Inflammatory macrophage treated with lipopolysaccharide for 4 hours (primary cell): ENCODE data around the gene LRRC9.
"Not testable (repeated sequence)": the region's sequence is repeated elsewhere in the genome, so short reads cannot be mapped to it uniquely, and the experiment has no call there.

Experiments
- DNase-seq: peaks from one replicate; pipeline ENCODE4 v3.0.0-alpha.2; 2020

The LRRC9 gene

DNA sequence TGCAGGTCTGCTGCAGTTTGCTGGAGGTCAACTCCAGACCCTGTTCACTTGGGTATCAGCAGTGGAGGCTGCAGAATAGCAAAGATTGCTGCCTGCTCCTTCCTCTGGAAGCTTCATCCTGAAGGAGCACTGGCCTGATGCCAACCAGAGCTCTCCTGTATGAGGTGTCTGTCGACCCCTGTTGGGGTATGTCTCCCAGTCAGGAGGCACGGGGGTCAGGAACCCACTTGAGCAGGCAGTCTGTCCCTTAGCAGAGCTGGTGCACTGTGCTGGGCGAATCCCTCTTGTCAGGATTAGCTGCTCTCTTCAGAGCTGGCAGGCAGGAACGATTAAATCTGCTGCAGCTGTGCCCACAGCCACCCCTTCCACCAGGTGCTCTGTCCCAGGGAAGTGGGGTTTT lies 37.9 kb downstream of the LRRC9 start:
- not testable (repeated sequence) for DNase-seq

DNA sequence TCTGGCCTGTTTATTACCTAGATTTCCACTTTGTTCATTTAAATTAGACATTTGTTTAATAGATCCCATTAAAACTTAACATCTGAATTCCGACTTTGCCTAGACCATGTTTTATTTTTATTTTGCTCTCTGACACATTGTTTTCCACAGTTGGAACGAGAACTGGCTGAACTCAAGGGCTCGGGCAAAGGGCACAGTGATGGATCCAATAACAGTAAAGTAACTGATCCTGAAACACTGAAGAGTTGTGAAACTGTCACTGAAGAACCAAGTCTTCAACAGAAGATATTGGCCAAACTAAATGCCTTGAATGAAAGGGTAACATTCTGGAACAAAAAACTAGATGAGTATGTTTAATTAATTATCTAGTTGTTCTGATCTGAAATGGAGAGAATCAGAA lies 39.7 kb downstream of the LRRC9 start:
- no peak for DNase-seq

DNA sequence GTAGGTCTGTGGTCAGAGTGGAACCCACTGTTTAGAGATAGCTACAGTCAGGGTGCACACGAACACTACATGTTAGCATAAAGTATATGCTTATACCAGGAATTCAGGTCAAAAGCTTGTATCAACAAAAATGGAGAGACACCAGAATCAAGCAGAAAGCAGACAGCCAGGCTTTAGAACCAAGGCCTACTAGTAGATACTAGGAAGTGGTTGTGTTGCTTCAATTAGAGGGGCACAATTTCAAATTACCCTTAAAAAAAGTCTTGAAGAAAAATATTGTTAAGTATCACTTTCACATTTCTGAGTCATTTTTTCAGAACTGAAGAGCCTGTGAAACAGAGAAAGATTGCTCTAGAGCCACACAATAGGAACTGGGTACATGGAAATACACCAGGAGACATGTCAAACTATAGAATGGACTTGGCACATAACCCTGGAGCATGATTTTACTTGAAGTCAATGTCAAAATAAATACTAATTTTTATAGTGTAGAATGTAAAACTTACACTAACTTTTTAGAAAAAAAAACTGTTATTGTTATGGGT lies 41.6 kb downstream of the LRRC9 start:
- DNase-seq = no peak

DNA sequence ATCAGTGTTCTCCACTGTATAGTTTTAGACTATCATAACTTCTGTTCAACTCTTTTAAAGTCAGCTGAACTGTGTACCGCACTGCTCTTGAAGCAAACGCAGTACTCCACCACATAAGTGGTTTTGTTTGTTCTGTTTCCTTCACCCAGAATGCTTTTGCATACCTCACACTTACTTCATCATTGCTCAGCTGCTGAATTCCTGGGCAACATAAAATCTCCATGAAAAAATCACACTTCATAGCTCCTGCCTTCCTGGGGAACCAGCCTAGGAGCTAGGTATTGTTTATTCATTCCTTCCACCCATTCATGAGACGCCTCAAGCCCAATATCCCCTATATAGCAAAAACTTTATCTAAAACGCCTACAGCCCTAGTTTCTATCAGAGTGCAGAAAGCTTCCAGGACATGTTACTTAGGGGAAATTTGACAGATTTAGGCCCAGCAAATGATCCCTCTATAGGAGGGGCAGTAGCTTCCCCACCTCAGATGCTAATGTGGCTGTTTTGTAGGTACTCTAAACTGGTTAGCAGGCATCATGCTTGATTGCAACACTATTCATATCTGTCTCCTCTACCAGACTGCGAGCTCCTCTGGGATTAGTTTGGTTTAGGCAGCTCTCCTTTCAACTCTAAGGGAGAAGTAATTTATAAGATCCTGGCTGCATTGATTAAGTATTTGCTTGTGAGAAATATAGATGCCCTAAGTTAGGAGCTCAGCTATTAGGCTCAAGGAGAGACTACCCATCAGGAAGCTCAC lies 44.5 kb downstream of the LRRC9 start:
- DNase-seq = no peak

DNA sequence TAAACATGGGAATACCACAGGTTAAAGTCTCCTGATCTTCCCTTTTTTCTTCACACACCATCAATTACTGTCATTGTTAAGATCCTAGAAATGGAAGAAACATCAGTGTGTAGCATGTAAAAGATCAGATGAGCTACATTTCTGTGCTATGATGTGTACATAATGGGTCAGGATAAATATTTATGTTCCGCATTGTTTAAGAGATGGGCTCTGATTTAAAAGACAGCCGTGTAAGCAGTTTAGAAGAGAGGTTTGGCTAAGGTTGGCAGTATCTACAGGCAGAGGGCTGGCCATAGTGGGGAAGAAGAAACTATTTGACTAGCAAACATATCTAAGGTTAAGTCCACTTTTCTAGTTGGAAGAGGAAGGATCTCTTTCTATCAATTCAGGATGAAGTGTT lies 49.4 kb downstream of the LRRC9 start:
- no peak for DNase-seq

DNA sequence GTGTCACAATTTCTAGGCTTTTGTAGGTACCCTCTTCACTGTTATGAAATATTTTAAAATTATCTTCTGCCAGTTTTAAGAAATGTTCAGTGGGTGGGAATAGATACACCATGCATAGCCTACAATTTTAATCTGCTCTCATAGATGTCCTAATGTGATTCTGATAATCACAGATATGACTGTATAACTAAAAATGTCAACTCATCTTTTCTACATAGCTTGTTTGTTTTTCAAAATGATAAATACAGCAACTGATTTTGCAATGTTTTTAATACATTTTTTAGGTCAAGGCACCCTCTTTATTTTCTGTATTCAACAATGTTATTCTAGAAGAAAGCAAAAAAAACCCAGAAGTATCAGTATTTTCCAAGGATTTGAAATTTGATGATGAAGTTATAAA lies 61.6 kb downstream of the LRRC9 start:
- no peak for DNase-seq

DNA sequence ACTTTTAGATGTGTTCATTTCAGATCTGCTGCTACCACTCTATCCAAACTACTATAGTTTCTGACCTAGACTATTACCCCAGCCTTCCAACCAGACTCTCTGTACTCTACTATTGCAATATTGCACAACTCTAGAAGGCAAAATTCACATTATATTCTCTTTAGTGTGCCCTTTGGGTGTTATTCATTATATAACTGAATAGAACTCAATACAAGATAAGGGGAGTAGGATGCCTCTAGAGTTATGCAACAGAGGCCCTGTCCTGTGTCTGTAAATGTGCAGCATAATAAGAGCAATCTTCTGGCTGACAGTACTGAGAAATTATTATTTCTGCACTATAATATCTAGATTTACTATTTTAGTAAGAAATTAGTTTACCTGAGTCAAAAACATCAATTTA lies 63.1 kb downstream of the LRRC9 start:
- no peak for DNase-seq

DNA sequence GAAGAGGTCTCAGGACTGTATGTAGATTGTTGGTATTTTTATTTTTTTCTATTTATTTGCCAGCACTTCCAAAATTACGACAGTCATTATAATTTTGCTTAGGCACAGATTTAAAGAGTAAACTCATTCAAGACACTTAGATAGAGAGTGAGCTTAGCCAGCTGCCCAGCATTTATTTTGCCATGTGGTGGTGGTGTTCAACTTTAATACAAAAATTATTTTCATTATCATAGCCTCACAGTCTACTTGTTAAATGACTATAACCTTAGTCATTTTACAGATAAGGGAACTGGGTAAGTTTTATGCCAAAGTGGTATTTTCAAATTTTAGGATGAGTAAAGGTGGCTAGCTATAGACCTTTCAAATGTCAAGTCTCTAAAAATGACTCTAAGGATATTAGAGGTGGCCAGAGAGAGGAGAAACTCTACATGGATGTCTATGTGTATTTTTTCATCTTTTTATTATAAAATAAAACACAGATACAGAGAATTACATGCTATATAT lies 66.7 kb downstream of the LRRC9 start:
- DNase-seq = no peak

DNA sequence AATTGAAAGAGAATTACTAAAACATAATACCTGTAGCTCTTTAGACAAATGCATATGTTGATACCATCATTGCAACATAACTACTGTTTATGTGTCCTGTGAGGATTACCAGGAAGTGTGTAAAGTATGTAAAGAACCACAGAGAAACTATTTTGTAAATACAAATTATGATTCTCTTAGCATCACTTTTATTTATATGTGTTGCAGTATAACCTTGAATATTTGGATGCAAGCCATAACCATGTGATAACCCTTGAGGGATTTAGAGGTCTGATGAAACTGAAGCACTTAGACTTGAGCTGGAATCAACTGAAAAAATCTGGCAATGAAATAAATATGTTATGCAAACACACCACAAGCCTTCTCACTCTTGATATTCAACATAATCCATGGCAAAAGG lies 77.5 kb downstream of the LRRC9 start:
- DNase-seq = no peak

DNA sequence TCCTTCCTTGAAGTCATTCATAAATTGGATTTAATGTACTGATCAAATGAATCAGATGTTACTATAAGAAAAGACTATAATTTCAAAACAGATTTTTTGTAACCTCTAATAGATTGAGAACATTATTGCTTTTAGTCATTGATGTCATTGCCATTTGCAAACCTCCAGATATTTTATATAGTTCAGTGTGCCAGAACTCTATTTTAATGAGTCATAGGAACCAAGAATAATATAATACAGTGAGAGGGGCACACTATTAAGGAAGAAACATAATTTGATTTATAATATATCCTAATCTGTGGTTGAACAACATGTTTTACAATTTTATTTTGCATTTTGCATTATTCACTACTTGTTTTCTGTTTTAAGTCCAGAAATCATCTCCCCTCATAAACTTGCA lies 78.0 kb downstream of the LRRC9 start:
- no peak for DNase-seq

DNA sequence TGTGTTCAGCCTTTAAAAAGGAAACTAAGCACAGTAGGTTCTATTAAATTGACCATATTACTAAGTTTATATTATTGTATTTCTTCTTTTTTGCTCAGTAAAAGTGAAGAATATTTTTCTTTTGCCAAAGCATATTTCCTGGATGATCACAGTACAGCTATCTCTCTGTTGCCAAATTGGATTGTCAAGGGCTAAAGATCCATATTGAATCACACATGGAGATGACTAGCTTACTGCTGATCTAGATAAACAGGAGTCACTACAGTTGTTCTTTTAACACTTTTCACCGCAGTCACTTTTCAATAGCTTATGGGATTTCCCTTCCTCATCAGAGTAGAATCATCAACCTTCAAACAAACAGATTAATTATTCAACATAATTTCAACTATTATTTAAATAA lies 78.6 kb downstream of the LRRC9 start:
- no peak for DNase-seq

DNA sequence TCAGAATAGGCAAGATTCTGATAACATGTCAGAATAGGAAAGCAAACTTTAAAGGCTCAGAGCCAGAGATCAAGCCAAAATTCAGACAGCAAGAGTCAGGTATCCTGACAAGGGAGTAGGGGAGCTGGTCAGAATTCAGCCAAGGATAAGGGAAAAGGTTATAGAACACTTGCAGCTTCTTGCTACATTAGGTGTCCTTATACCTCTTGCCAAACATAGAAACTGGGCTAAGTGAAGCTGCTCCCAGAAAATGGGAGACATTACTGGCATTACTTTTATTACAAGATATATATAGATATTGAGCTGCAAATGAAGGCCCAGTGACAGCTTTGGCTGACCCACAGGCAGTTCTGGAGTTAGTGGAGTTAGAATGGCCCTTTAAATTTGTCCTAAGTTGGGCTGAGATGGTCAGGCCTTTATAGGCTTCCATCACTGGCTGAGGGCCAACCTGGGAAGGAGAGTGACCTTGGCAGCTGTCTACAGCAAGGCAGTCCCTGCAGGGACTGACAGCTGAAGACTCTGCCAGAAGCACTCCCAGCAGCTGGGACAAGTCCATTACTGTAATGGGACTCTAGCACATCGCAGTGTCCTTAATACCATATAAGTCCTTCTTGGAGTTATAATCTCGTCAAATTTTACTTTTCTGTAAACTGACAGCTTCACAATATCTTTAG lies 83.0 kb downstream of the LRRC9 start:
- DNase-seq = no peak

DNA sequence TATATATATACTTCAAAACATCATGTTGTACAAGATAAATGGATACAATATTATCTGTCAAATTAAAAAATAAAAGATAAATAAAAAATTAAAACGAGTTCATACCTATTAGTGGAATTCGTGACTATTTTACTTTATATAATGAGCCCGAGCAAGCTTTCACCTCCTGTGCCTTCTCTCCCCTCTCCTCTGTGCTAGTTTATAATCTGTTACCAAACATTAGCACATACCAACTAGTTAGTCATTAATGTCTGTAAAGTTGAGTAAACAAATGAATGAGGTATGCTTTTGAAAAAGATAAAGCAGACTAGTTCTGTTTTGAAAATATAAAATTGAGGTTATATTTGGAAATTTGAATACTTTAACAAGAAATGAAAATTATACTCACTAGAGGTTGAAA lies 84.0 kb downstream of the LRRC9 start:
- no peak for DNase-seq

DNA sequence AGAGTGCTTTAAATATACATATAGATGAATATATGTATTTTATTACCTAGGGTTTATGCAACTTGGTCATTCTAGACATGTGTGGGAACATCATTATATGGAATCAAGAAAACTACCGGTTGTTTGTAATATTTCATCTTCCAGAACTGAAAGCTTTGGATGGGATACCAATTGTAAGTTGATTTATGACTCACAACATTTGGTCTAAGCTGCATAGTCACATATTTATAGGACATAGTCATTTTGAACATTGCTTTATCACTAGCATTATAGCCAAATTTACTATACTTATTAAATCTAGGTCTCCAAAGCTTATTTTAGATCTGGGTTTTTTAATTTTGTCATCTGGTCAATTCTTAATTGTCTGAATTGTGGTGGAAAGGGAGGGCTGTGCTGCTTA lies 88.1 kb downstream of the LRRC9 start:
- DNase-seq = no peak

DNA sequence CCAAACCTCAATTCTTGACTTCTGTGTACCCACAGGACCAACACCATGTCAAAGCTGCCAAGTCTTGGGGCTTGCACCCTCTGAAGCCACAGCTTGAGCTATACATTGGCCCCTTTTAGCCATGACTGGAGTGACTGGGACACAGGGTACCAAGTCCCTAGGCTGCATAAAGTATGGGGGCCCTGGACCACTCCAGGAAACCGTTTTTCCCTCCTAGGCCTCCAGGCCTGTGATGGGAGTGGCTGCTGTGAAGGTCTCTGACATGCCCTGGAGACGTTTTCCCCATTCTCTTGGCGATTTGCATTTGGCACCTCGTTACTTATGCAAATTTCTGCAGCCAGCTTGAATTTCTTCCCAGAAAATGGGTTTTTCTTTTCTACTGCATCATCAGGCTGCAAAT lies 90.3 kb downstream of the LRRC9 start:
- not testable (repeated sequence) for DNase-seq

DNA sequence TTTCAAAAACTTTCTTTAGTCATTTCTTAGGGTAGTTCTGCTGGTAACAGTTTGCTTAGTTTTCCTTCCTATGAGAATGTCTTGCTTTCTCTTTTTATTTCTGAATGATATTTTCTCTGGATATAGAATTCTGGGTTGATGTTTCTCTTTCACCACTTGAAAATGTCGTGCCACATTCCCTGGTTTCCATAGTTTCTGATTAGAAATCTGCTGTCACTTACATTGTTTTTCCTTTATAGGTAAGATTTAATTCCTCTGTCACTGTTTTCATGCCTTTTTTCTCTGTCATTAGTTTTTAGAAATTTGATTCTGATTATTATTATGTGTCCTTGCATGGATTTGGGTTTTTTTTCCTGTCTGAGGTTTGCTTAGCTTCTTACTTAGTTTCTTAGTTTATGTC lies 94.5 kb downstream of the LRRC9 start:
- no peak for DNase-seq

DNA sequence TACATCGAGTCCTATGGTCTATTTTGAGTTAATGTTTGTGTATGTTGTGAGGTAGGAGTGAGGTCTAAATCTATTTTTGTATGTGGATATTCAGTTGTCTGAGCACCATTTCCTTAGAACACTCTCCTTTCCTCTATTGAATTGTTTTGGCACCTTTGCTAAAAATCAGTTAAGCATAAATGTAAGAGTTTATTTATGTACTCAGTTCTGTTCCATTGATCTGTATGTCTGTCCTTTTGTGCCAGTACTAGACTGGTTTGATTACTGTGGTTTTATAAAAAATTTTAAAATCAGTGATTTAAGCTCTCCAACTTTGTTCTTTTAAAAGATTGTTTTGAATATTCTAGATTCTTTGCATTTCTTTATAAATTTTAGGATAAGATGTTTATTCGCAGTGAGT lies 101.7 kb downstream of the LRRC9 start:
- DNase-seq = no peak

DNA sequence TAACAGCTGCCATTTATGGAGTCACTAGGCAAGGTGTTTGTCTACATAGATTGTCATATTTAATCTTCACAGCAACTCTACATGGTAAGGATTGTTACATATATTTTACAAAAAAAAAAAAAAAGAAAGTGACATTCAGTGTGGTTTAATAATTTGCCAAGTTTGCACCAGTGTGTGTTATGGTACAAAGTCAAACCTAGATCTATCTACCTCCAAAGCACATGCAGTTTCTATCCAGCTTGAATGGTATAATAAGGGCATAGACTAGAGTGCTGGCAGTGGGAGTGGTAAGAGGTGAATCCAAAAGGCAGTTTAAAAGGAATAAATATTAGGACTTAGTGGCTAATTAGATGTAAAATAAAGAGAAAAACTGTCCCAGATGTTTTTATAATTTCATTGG lies 105.6 kb downstream of the LRRC9 start:
- no peak for DNase-seq

DNA sequence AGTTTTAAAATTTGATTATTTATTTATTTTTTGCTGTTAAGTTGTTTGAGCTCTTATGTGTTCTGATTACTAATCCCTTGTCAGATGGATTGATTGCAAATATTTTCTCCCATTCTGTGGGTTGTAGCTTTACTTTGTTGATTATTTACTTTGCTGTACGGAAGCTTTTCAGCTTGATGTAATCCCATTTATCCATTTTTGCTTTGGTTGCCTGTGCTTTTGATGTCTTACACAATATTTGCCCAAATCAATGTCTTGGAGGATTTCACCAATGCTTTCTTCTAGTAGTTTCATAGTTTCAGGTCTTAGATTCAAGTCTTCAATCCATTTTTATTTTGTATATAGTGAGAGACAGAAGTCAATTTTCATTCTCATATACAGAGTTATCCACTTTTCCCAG lies 115.2 kb downstream of the LRRC9 start:
- no peak for DNase-seq

DNA sequence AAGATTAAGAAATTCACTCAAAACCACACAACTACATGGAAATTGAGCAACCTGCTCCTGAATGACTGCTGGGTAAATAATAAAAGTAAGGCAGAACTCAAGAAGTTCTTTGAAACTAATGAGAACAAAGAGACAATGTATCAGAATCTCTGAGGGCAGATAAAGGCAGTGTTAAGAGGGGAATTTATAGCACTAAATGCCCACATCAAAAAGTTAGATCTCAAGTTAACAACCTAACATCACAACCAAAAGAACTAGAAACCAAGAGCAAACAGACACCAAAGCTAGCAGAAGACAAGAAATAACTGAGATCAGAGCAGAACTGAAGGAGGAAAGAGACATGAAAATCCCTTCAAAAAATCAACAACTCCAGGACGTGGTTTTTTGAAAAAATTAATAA lies 128.0 kb downstream of the LRRC9 start:
- not testable (repeated sequence) for DNase-seq

DNA sequence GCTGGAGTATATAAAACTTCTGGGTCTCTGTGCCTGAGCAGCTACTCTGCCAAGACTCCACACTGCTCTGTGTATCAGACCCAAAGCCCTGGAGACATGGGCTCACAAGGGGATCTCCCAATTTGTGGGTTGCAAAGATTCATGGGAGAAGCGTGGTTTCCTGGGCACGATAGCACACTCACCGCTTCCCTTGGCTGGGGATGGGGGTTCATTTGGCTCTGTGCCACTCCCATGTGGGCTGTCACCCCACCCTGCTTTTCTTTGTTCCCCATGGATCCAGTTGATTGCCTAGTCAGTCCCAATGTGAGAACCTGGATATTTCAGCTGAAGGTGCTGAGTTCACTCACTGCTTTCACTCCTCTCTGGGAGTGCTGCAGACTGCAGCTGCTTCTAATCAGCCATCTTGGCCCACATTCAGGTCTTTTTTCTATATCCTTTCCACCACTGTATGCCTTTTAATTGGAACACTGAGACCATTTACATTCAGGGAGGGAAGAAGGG lies 131.8 kb downstream of the LRRC9 start:
- DNase-seq = no peak

DNA sequence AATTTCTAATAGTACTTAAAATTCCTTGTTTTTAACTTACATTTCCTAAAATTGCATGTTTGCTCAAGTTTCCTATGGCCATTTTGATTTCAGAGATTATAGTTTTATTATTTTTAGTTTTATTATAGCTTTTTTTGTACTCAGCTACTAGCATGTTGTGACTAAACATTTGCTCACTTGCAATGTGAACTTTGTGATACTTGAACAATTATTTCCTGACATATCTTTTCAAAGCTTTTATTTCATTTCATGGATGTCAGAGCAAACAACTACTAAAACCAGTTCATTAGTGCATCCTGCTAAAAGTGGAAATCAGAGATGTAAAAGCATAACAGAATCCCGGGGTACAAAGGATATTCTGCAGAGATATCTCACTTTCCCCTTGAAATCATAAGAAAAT lies 138.1 kb downstream of the LRRC9 start:
- no peak for DNase-seq

DNA sequence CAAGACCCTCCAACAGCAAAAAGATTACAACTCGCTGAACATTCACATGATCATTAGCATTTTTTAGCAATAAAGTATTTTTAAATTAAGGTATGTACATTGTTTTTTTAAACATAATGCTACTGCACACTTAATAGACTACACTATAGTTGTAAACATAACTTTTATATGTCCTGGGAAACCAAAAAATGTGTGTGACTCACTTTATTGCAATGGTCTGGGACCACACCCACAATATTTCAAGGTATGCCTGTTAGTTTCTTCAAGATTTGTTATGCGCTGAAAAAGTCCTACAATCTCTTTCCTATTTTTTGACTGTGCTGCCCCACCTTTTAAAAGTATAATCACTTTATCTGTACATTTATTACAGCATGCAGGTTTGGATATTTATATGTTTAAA lies 141.4 kb downstream of the LRRC9 start:
- DNase-seq = no peak

DNA sequence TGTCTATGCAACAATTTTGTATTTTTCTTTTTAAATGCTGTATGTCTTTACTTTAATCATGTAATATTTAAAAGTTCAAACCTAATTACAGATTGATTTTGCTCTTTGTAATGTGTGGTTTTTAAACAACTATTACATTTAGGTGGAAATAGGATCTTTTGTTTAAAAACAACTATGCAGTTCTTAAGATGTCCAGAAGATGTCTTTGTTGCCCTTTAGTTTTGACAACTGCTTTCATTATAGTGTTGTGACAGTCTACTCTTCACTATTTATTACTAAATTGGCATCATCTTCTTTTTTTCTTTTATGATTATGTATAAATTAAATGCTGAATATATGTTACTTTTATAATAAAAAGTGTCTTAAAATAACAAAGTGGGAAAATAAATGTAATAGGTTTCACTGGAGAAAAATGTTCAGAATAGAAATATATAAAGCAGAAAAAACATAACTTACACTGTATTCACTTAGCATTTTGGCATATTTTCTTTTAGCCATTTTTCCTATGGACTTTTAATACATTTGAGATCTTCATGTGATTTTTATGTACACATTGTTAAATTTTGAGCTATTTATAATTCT lies 144.6 kb downstream of the LRRC9 start:
- peak; percentile 54 for DNase-seq
